Measurements from ENCODE around the gene ACRBP. TPM values are rescaled to one million over a fixed set of nuclear protein-coding genes. Genes with fewer than 3 reads are reported as not detected.

The ACRBP gene
- total RNA-seq, 1 experiment from 2014 or later = 0.54 TPM

DNA sequence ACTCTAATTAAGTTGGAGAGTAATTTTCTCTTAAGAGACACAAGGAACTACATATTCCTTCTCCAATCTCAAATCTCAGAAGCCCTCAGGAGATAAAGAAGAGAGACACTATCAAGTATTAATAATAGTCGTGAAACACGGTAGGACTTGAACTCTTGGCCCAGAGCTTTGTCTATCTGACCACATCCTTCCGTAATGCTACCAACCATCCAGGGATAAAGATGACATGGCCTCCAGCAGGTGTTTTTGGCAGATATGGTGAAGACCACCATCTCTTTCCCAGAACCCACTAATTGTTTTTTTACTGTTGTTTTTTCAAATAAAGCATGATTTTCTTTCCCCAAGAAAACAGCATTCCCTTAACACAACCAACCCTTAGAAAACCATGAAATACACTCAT, 38.6 kb upstream of the ACRBP start:
- intact Hi-C loops (cut with micrococcal nuclease; ENCODE audit: unreplicated experiment) (no loop called here), in situ Hi-C loops (cut with HindIII; ENCODE audit: low pct_unique_long_range_greater_than_20kb, low sequenced_read_pairs) (no loop called here)
- POLR2A ChIA-PET = no interaction called here
- Histone ChIP-seq H3K27me3 (ENCODE audit: control insufficient read depth, insufficient read depth, low read length) (no peaks in the 10 kb centered on the region), H3K4me3 (ENCODE audit: low read depth in 2 of 2, low read length in 2 of 2) (no peak overlapping the region), H3K4me1 (ENCODE audit: control insufficient read depth, insufficient read depth, low read length) (peaks cover 14% of the 10 kb centered on the region), H3K9me3 (ENCODE audit: control insufficient read depth, insufficient read depth, low read depth, low read length) (no peaks in the 10 kb centered on the region), H3K36me3 (ENCODE audit: control insufficient read depth, insufficient read depth, low read length) (peaks cover 4% of the 10 kb centered on the region; the same call in 1 of the 2 replicates), H3K27ac (ENCODE audit: low read length) (no peak overlapping the region)
- no TSS peak for BruUV-seq (replicated peaks)
- DNase-seq (ENCODE audit: low read depth, low spot score) (no peak), ATAC-seq (no peak)
- CTCF ChIA-PET = no interaction called here
- TF ChIP-seq, protein P1, sequence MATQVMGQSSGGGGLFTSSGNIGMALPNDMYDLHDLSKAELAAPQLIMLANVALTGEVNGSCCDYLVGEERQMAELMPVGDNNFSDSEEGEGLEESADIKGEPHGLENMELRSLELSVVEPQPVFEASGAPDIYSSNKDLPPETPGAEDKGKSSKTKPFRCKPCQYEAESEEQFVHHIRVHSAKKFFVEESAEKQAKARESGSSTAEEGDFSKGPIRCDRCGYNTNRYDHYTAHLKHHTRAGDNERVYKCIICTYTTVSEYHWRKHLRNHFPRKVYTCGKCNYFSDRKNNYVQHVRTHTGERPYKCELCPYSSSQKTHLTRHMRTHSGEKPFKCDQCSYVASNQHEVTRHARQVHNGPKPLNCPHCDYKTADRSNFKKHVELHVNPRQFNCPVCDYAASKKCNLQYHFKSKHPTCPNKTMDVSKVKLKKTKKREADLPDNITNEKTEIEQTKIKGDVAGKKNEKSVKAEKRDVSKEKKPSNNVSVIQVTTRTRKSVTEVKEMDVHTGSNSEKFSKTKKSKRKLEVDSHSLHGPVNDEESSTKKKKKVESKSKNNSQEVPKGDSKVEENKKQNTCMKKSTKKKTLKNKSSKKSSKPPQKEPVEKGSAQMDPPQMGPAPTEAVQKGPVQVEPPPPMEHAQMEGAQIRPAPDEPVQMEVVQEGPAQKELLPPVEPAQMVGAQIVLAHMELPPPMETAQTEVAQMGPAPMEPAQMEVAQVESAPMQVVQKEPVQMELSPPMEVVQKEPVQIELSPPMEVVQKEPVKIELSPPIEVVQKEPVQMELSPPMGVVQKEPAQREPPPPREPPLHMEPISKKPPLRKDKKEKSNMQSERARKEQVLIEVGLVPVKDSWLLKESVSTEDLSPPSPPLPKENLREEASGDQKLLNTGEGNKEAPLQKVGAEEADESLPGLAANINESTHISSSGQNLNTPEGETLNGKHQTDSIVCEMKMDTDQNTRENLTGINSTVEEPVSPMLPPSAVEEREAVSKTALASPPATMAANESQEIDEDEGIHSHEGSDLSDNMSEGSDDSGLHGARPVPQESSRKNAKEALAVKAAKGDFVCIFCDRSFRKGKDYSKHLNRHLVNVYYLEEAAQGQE (IDR thresholded peaks at IDR 0.05; ENCODE audit: insufficient read depth in 1 of 2, low read depth in 2 of 2, low read length in 1 of 2) = no peak
- TF ChIP-seq POLR2AphosphoS5 (IDR thresholded peaks at IDR 0.05; ENCODE audit: low read depth, low read length) (no peak), TCF7L2 (IDR thresholded peaks at IDR 0.05; ENCODE audit: low read depth, low read length) (no peak), SIN3A (IDR thresholded peaks at IDR 0.05; ENCODE audit: borderline replicate concordance, insufficient read depth, low read depth, low read length) (no peak)
- TF ChIP-seq, protein P2, sequence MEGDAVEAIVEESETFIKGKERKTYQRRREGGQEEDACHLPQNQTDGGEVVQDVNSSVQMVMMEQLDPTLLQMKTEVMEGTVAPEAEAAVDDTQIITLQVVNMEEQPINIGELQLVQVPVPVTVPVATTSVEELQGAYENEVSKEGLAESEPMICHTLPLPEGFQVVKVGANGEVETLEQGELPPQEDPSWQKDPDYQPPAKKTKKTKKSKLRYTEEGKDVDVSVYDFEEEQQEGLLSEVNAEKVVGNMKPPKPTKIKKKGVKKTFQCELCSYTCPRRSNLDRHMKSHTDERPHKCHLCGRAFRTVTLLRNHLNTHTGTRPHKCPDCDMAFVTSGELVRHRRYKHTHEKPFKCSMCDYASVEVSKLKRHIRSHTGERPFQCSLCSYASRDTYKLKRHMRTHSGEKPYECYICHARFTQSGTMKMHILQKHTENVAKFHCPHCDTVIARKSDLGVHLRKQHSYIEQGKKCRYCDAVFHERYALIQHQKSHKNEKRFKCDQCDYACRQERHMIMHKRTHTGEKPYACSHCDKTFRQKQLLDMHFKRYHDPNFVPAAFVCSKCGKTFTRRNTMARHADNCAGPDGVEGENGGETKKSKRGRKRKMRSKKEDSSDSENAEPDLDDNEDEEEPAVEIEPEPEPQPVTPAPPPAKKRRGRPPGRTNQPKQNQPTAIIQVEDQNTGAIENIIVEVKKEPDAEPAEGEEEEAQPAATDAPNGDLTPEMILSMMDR (IDR thresholded peaks at IDR 0.05) = no peak

DNA sequence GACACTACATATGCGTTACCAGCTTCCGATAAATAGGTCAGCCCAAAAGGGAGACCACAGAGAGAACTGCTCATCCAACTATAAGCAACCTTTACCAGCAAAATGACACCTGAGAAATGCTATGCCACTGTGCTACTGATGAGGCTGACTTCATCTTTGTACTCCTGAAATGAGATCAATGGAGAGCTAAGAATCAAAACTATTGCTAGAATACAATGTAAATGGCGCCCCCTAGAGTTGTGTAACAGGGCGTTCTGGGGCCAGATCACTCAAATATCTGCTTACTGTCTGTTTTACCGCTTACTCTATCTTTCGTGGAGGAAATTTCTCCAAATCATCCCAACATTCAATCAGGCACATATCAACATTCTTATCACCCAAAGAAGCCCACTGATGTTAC, 37.4 kb upstream of the ACRBP start:
- no TSS peak for BruUV-seq (replicated peaks)
- no peak for ATAC-seq
- Histone ChIP-seq H3K27me3 (ENCODE audit: control insufficient read depth, insufficient read depth, low read length) (no peaks in the 10 kb centered on the region), H3K27ac (ENCODE audit: low read length) (no peak overlapping the region), H3K9me3 (ENCODE audit: control insufficient read depth, insufficient read depth, low read depth, low read length) (no peaks in the 10 kb centered on the region), H3K4me3 (ENCODE audit: low read depth in 2 of 2, low read length in 2 of 2) (no peak overlapping the region), H3K36me3 (ENCODE audit: control insufficient read depth, insufficient read depth, low read length) (no peaks in the 10 kb centered on the region; the same call in 1 of the 2 replicates), H3K4me1 (ENCODE audit: control insufficient read depth, insufficient read depth, low read length) (peaks cover 11% of the 10 kb centered on the region)
- DNase-seq (ENCODE audit: low read depth, low spot score) = no peak
- POLR2A ChIA-PET = no interaction called here
- CTCF ChIA-PET = interaction anchor here (0.7 kb wide), 1 partner anchor 53 kb away, joined by 3 read pairs; no protein-coding TSS in a partner anchor
- intact Hi-C loops (cut with micrococcal nuclease; ENCODE audit: unreplicated experiment) (no loop called here), in situ Hi-C loops (cut with HindIII; ENCODE audit: low pct_unique_long_range_greater_than_20kb, low sequenced_read_pairs) (no loop called here)
- TF ChIP-seq, protein P2 (IDR thresholded peaks at IDR 0.05) = peak; percentile 75
- TF ChIP-seq SIN3A (IDR thresholded peaks at IDR 0.05; ENCODE audit: borderline replicate concordance, insufficient read depth, low read depth, low read length) = no peak

All from Panc1 (cell line).